ENCODE measurements around the gene UGT2B17. TPM values are rescaled to one million over a fixed set of nuclear protein-coding genes. Genes with fewer than 3 reads are reported as not detected.
"Not testable (repeated sequence)": the region's sequence is repeated elsewhere in the genome, so short reads cannot be mapped to it uniquely, and the experiment has no call there.

Gene UGT2B17
- total RNA-seq, 1 donor = not detected

DNA sequence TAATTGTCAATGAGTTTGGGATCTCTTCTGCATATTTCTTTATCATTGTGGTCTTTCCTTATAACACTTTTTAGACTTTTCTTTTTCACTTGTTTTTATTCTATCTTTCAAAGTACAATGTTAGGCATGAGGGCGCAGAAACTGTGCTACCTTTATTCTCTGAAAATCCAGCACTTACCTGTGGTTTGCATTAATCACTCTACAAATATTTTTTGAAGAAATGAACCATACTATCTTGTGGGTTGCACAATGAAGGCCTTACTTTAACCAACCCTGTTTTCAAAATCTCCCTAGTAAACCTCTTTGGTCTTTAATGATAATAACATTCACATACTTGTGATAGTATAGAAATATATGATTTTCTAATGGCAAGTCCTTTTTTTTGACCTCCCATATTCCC lies 11.0 kb downstream of the UGT2B17 start:
- H3K4me3 ChIP-seq (ENCODE audit: low read depth, low read length); DNase-seq (ENCODE audit: low read depth): not testable (repeated sequence)

DNA sequence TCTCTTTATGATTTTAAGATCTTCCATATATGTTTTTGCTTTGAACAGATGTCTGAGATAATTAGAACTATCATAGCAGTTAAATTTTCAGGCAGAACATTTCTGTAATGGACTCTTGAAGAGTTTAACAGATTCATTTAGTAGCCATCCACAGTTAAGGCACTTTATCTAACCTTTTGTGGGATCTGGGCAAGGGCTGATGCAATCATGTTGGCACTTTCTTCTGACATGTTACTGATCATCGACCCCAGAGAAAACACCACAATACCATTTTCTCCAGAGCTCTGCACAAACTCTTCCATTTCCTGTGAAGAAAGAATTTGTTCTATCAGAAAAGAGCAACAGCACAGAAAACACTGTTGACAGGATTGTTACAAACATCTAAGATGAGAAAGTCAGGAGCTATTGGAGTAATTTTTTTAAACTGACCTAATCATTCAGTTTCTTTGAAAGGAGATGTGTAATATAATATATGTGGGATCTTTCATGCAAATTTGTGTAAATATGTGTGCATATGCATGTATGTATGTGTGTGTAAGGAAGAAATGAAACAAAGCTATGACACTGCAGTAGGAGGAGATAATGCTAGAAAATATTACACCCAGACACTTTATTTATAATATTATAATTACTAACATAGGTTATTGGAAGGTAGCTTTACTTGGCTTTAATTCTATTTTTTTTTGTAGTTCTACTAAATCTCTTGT lies 15.6 kb downstream of the UGT2B17 start:
- H3K4me3 ChIP-seq (ENCODE audit: low read depth, low read length); DNase-seq (ENCODE audit: low read depth): not testable (repeated sequence)

DNA sequence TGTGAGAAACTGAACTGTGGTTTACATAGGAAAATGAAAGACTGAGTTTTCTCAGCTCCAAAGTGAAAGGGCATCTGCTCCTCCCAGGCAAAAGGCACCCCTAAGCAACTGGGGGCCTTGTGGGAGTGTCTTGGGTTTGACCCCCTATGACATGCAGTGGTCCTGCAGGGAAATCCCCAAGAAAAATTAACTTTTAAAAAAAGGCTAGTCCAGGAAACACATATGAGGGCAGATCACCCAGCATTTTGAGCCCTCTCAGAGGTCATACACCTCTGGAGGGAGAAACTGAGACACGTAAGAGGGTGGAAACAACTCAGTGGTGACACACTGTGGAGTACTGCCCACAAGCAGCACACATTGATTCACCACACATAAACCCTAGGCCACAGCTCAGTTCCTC lies 22.3 kb downstream of the UGT2B17 start:
- H3K4me3 ChIP-seq (ENCODE audit: low read depth, low read length); DNase-seq (ENCODE audit: low read depth): not testable (repeated sequence)

DNA sequence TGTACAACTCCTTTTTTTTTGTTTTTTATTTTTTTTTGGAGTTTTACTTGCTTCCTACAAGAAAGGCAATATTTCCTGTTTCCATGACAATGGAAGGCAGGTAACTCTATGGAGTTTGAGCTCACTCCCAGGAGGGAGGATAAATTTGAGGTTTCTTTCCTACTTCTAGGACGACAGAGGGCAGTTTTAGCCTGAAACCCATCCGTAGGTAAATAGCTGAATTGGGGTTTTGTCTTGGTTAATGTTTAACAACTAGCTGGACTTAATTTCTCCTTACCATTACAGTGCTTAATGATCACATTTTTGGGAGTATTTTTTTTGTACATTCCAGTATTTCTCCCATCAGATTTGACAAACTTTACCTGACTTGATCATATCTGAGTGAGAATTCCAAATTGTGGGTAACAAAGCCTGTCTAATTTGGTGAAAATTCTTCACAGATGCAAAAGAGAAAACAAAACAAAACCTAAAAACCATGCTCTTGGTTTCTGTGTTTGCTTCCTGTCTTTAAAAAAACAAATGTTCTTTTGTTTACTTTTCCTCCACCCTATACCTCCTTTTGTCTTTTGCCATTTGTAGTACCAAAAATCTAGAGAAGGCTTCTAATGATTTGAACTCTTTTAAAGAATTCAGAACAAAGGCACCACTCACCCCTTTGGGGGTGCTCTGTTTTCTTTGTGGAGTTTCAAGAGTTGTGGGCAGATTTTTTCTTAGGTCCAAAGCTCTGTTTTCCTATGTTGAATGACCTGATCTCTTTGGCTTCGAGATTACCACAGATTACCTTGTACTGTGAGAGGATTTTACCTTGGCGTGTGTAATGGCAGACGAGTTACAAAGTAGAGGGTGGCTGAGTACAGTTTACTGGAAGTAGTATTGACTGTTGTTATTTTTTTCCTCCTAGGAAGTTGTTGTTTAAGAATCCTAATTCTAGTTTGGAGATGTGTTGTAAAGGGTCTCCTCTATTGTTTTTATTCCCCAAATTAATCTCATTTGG lies 23.0 kb downstream of the UGT2B17 start:
- H3K4me3 ChIP-seq (ENCODE audit: low read depth, low read length); DNase-seq (ENCODE audit: low read depth): not testable (repeated sequence)

DNA sequence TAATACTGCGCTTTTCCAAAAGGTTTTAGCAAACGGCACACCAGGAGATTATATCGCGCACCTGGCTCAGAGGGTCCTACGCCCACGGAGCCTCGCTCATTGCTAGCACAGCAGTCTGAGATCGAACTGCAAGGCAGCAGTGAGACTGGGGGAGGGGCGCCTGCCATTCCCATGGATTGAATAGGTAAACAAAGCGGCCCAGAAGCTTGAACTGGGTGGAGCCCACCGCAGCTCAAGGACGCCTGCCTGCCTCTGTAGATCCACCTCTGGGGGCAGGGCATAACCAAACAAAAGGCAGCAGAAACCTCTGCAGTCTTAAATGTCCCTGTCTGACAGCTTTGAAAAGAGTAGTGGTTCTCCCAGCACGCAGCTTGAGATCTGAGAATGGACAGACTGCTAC lies 33.4 kb downstream of the UGT2B17 start:
- DNase-seq (ENCODE audit: low read depth); H3K4me3 ChIP-seq (ENCODE audit: low read depth, low read length): not testable (repeated sequence)

DNA sequence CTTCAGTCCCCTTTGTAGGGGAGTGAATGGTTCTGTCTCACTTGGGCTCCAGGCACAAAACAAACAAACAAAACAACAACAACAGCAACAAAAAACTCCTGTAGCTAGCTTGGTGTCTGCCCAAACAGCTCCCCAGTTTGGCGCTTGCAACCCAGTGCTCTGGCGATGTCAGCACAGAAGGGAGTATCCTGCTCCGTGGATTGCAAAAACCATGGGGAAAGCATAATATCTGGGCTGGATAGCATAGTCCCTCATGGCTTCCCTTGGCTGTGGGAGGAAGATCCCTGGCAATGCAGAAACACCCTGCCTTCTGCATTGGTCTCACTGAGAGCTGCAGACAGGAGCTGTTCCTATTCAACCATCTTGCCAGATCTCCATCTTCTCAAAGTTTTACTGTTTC lies 39.7 kb downstream of the UGT2B17 start:
- no peak for DNase-seq (ENCODE audit: low read depth)
- TF ChIP-seq, protein P1, sequence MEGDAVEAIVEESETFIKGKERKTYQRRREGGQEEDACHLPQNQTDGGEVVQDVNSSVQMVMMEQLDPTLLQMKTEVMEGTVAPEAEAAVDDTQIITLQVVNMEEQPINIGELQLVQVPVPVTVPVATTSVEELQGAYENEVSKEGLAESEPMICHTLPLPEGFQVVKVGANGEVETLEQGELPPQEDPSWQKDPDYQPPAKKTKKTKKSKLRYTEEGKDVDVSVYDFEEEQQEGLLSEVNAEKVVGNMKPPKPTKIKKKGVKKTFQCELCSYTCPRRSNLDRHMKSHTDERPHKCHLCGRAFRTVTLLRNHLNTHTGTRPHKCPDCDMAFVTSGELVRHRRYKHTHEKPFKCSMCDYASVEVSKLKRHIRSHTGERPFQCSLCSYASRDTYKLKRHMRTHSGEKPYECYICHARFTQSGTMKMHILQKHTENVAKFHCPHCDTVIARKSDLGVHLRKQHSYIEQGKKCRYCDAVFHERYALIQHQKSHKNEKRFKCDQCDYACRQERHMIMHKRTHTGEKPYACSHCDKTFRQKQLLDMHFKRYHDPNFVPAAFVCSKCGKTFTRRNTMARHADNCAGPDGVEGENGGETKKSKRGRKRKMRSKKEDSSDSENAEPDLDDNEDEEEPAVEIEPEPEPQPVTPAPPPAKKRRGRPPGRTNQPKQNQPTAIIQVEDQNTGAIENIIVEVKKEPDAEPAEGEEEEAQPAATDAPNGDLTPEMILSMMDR (IDR thresholded peaks at IDR 0.05; ENCODE audit: insufficient read depth, low read depth, low read length) = no peak
- no peak overlapping the region for H3K4me3 ChIP-seq (ENCODE audit: low read depth, low read length)

DNA sequence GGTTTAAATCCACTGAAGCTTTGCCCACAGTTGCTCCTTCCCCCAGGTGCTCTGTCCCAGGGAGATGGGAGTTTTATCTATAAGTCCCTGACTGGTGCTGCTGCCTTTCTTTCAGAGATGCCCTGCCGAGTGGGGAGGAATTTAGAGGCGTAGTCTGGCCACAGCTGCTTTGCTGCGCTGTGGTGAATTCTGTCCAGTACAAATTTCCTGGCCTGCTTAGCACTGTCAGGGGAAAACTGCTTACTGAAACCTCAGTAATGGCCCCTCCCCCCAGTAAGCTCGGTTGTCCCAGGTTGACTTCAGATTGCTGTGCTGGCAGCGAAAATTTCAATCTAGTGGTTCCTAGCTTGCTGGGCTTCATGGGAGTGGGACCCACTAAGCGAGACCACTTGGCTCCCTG lies 40.1 kb downstream of the UGT2B17 start:
- TF ChIP-seq, protein P1 (IDR thresholded peaks at IDR 0.05; ENCODE audit: insufficient read depth, low read depth, low read length) = no peak
- H3K4me3 ChIP-seq (ENCODE audit: low read depth, low read length) = no peak overlapping the region
- no peak for DNase-seq (ENCODE audit: low read depth)

DNA sequence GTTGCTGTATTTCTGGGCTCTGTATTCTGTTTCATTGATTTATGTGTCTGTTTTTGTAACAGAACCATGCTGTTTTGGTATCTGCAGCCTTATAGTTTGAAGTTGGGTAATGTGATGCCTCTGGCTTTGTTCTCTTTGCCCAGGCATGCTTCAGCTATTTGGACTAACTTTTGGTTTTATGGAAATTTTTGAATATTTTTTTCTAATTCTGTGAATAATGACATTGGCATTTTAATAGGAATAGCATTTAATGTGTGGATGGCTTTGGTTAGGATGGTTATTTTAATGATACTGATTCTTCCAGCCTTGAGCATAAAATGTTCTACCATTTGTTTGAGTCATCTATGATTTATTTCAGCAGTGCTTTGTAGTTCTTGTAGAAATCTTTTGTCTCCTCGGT lies 53.9 kb downstream of the UGT2B17 start:
- not testable (repeated sequence) for DNase-seq (ENCODE audit: low read depth); H3K4me3 ChIP-seq (ENCODE audit: low read depth, low read length)

DNA sequence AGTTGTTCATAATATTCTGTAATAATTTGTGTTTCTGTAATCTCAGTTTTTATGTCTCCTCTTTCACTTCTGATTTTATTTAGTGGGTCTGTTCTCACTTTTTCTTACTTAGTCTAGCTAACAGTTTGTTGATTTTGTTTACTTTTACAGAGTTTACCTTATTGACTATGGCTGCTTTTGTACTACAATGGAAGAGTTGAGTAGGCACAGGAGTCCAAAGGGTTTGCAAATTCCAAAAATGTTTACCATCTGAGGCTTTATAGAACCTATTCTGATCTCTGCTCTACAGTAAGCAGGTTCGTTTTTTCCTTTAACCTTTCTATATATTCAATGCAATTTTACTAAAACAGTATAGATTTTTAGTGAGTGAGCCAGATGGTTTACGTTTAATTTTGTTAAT lies 55.1 kb downstream of the UGT2B17 start:
- TF ChIP-seq, protein P1 (IDR thresholded peaks at IDR 0.05; ENCODE audit: insufficient read depth, low read depth, low read length) = no peak
- no peak overlapping the region for H3K4me3 ChIP-seq (ENCODE audit: low read depth, low read length)
- DNase-seq (ENCODE audit: low read depth) = no peak

DNA sequence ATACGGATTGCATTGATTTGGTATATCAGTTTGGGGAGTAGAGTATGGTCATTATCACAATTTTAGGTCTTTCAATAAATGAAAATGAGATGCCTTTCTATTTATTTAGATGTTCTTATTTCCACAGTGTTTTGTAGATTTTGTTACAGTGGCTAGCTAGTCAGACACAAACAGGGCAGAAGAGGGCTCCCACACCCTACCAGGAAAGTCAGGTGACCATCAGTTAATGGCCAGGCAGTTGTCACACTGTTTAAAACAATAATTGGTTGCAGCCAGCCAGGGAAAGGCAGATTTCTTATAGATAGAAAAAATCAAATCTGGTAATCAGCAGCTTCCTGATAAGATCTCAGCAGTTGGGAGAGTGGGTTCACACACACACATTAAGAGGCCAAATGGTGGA lies 57.2 kb downstream of the UGT2B17 start:
- H3K4me3 ChIP-seq (ENCODE audit: low read depth, low read length) = no peak overlapping the region
- TF ChIP-seq, protein P1 (IDR thresholded peaks at IDR 0.05; ENCODE audit: insufficient read depth, low read depth, low read length) = no peak
- no peak for DNase-seq (ENCODE audit: low read depth)

DNA sequence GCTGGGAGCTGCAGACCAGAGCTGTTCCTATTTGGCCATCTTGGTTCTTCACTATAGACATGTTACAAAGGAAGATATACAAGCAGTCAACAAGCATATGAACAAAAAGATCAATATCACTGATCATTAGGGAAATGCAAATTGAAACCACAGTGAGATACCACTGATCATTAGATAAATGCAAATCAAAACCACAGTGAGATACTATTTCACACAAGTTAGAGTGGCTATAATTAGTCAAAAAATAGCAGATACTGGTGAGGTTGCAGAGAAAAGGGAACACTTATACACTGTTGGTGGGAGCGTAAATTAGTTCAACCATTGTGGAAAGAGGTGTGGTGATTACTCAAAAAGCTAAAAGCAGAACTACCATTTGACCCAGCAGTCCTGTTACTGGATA lies 70.7 kb downstream of the UGT2B17 start:
- not testable (repeated sequence) for H3K4me3 ChIP-seq (ENCODE audit: low read depth, low read length); DNase-seq (ENCODE audit: low read depth)

DNA sequence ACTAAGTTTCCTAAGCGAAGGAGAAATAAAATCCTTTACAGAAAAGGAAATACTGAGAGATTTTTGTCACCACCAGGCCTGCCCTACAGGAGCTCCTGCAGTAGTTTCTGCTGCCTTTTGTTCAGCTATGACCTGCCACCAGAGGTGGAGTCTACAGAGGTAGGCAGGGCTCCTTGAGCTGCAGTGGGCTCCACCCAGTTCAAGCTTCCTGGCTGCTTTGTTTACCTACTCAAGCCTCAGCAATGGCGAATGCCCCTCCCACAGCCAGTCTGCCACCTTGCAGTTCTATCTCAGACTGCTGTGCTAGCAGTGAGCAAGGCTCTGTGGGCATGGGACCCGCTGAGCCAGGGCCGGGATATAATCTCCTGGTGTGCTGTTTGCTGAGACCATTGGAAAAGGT lies 71.3 kb downstream of the UGT2B17 start:
- not testable (repeated sequence) for H3K4me3 ChIP-seq (ENCODE audit: low read depth, low read length); DNase-seq (ENCODE audit: low read depth)

DNA sequence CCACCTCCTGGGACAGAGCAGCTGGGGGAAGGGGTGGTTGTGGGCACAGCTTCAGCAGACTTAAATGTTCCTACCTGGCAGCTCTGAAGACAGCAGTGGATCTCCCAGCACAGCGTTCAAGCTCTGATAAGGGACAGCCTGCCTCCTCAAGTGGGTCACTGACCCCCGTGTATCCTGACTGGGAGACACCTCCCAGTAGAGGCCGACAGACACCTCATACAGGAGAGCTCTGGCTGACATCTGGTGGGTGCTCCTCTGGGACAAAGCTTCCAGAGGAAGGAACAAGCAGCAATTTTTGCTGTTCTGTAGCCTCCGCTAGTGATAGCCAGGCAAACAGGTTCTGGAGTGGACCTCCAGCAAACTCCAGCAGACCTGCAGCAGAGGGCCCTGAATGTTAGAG lies 72.7 kb downstream of the UGT2B17 start:
- DNase-seq (ENCODE audit: low read depth); H3K4me3 ChIP-seq (ENCODE audit: low read depth, low read length): not testable (repeated sequence)

Data from fibroblast of villous mesenchyme (primary cell).